Measurements from ENCODE around the gene ATXN2.
"Not testable (repeated sequence)": the region's sequence is repeated elsewhere in the genome, so short reads cannot be mapped to it uniquely, and the experiment has no call there.

Gene ATXN2

GRCh38 chr12:111506260-111506659 is 92.9 kb downstream of the ATXN2 start:
- DNase-seq (ENCODE audit: low read depth in 2 of 2), result no peak

- DNase-seq (ENCODE audit: low read depth in 2 of 2), result no peak
Observed at GRCh38 chr12:111505601-111506036, 93.5 kb downstream of the ATXN2 start.

- DNase-seq (ENCODE audit: low read depth in 2 of 2), result no peak
Observed at GRCh38 chr12:111503116-111503515, 96.0 kb downstream of the ATXN2 start.

GRCh38 chr12:111494676-111495075 is 104.4 kb downstream of the ATXN2 start:
- DNase-seq (ENCODE audit: low read depth in 2 of 2), result no peak

GRCh38 chr12:111492979-111493378 is 106.1 kb downstream of the ATXN2 start:
- DNase-seq (ENCODE audit: low read depth in 2 of 2), result not testable (repeated sequence)

- no peak for DNase-seq (ENCODE audit: low read depth in 2 of 2)
Observed at GRCh38 chr12:111488798-111489197, 110.3 kb downstream of the ATXN2 start.

- DNase-seq (ENCODE audit: low read depth in 2 of 2), result no peak
Observed at GRCh38 chr12:111488271-111488670, 110.8 kb downstream of the ATXN2 start.

GRCh38 chr12:111482462-111482861 is 116.7 kb downstream of the ATXN2 start:
- DNase-seq (ENCODE audit: low read depth in 2 of 2), result no peak

- no peak for DNase-seq (ENCODE audit: low read depth in 2 of 2)
Observed at GRCh38 chr12:111471236-111471635, 127.9 kb downstream of the ATXN2 start.

- DNase-seq (ENCODE audit: low read depth in 2 of 2), result no peak
Observed at GRCh38 chr12:111469401-111469800, 129.7 kb downstream of the ATXN2 start.

GRCh38 chr12:111467857-111468241 is 131.3 kb downstream of the ATXN2 start:
- DNase-seq (ENCODE audit: low read depth in 2 of 2), result no peak

GRCh38 chr12:111467092-111467856 is 131.8 kb downstream of the ATXN2 start:
- no peak for DNase-seq (ENCODE audit: low read depth in 2 of 2)

GRCh38 chr12:111462210-111462769 is 136.8 kb downstream of the ATXN2 start:
- DNase-seq (ENCODE audit: low read depth in 2 of 2), result no peak

GRCh38 chr12:111460111-111460510 is 139.0 kb downstream of the ATXN2 start:
- not testable (repeated sequence) for DNase-seq (ENCODE audit: low read depth in 2 of 2)

GRCh38 chr12:111458546-111459172 is 140.5 kb downstream of the ATXN2 start:
- no peak for DNase-seq (ENCODE audit: low read depth in 2 of 2)

- DNase-seq (ENCODE audit: low read depth in 2 of 2), result no peak
Observed at GRCh38 chr12:111457577-111457976, 141.5 kb downstream of the ATXN2 start.

- no peak for DNase-seq (ENCODE audit: low read depth in 2 of 2)
Observed at GRCh38 chr12:111457071-111457470, 142.0 kb downstream of the ATXN2 start.

GRCh38 chr12:111455448-111456320 is 143.4 kb downstream of the ATXN2 start:
- DNase-seq (ENCODE audit: low read depth in 2 of 2), result no peak

- no peak for DNase-seq (ENCODE audit: low read depth in 2 of 2)
Observed at GRCh38 chr12:111454716-111455447, 144.2 kb downstream of the ATXN2 start.

GRCh38 chr12:111454311-111454710 is 144.8 kb downstream of the ATXN2 start:
- DNase-seq (ENCODE audit: low read depth in 2 of 2), result no peak

Measured in stimulated activated CD8-positive, alpha-beta memory T cell treated with anti-CD3 and anti-CD28 coated beads, Interleukin-15, amount 100 ng/mL, for 48 hours (primary cell).